Measurements from ENCODE around the gene LPP. TPM values are rescaled to one million over a fixed set of nuclear protein-coding genes. Genes with fewer than 3 reads are reported as not detected.

Gene LPP
- total RNA-seq, 1 donor from 2014 or later = 222 TPM

GRCh38 chr3:188580659-188581058 is 426.7 kb downstream of the LPP start:
- H3K4me3 Mint-ChIP-seq (ENCODE audit: unreplicated experiment) = no peak overlapping the region
- no peaks in the 10 kb centered on the region for H3K27me3 Mint-ChIP-seq (ENCODE audit: low read depth, unreplicated experiment)
- no peak overlapping the region for H3K9ac ChIP-seq (ENCODE audit: low read length)
- no peak overlapping the region for H2AFZ ChIP-seq (ENCODE audit: low read depth, low read length)
- no peak overlapping the region for H3K4me2 ChIP-seq (ENCODE audit: low read length)
- H3K4me1 ChIP-seq (ENCODE audit: insufficient read depth, low read length) = peaks cover 38% of the 10 kb centered on the region
- peaks cover 23% of the 10 kb centered on the region for H3K4me1 Mint-ChIP-seq (ENCODE audit: low read depth, unreplicated experiment)
- no peaks in the 10 kb centered on the region for H4K20me1 ChIP-seq (ENCODE audit: insufficient read depth, low read length)
- no peaks in the 10 kb centered on the region for H3K36me3 Mint-ChIP-seq (ENCODE audit: low read depth, unreplicated experiment)
- TF ChIP-seq EZH2 (IDR thresholded peaks at IDR 0.05; ENCODE audit: insufficient read depth, low read length) (no peak), CTCF (IDR thresholded peaks at IDR 0.05; ENCODE audit: insufficient read depth, low read depth, low read length) (no peak)
- no peak overlapping the region for H3K4me3 ChIP-seq (ENCODE audit: insufficient read depth, low read depth, low read length)
- H3K27me3 ChIP-seq (ENCODE audit: insufficient read depth, low read length) = no peaks in the 10 kb centered on the region
- no peak for FAIRE-seq
- H3K27ac ChIP-seq (ENCODE audit: low read depth, low read length) = no peak overlapping the region
- H3K27ac Mint-ChIP-seq (ENCODE audit: unreplicated experiment) = no peak overlapping the region
- DNase-seq (ENCODE audit: low read depth) = no peak
- peaks cover 7% of the 10 kb centered on the region for H3K36me3 ChIP-seq (ENCODE audit: insufficient read depth, low read length)
- H3K9me3 ChIP-seq (ENCODE audit: insufficient read depth, low read depth, low read length) = no peaks in the 10 kb centered on the region
- peaks cover 38% of the 10 kb centered on the region for H3K79me2 ChIP-seq (ENCODE audit: insufficient read depth, low read length)
- H3K9me3 Mint-ChIP-seq (ENCODE audit: unreplicated experiment) = no peaks in the 10 kb centered on the region

GRCh38 chr3:188581365-188581764 is 427.4 kb downstream of the LPP start:
- Mint-ChIP-seq H3K27me3 (ENCODE audit: low read depth, unreplicated experiment) (no peaks in the 10 kb centered on the region), H3K4me3 (ENCODE audit: unreplicated experiment) (no peak overlapping the region), H3K9me3 (ENCODE audit: unreplicated experiment) (no peaks in the 10 kb centered on the region), H3K27ac (ENCODE audit: unreplicated experiment) (no peak overlapping the region), H3K4me1 (ENCODE audit: low read depth, unreplicated experiment) (peaks cover 30% of the 10 kb centered on the region), H3K36me3 (ENCODE audit: low read depth, unreplicated experiment) (no peaks in the 10 kb centered on the region)
- peaks cover 3% of the 10 kb centered on the region for H3K36me3 ChIP-seq (ENCODE audit: insufficient read depth, low read length)
- no peak overlapping the region for H2AFZ ChIP-seq (ENCODE audit: low read depth, low read length)
- no peak for FAIRE-seq
- H3K4me1 ChIP-seq (ENCODE audit: insufficient read depth, low read length) = peaks cover 39% of the 10 kb centered on the region
- no peaks in the 10 kb centered on the region for H4K20me1 ChIP-seq (ENCODE audit: insufficient read depth, low read length)
- H3K9me3 ChIP-seq (ENCODE audit: insufficient read depth, low read depth, low read length) = no peaks in the 10 kb centered on the region
- H3K9ac ChIP-seq (ENCODE audit: low read length) = no peak overlapping the region
- peaks cover 42% of the 10 kb centered on the region for H3K79me2 ChIP-seq (ENCODE audit: insufficient read depth, low read length)
- no peaks in the 10 kb centered on the region for H3K27me3 ChIP-seq (ENCODE audit: insufficient read depth, low read length)
- no peak overlapping the region for H3K4me3 ChIP-seq (ENCODE audit: insufficient read depth, low read depth, low read length)
- H3K27ac ChIP-seq (ENCODE audit: low read depth, low read length) = no peak overlapping the region
- no peak for DNase-seq (ENCODE audit: low read depth)
- H3K4me2 ChIP-seq (ENCODE audit: low read length) = no peak overlapping the region
- TF ChIP-seq EZH2 (IDR thresholded peaks at IDR 0.05; ENCODE audit: insufficient read depth, low read length) (no peak), CTCF (IDR thresholded peaks at IDR 0.05; ENCODE audit: insufficient read depth, low read depth, low read length) (no peak)

GRCh38 chr3:188581792-188582191 is 427.8 kb downstream of the LPP start:
- Histone ChIP-seq H3K4me3 (ENCODE audit: insufficient read depth, low read depth, low read length) (no peak overlapping the region), H3K27me3 (ENCODE audit: insufficient read depth, low read length) (no peaks in the 10 kb centered on the region), H3K79me2 (ENCODE audit: insufficient read depth, low read length) (peaks cover 39% of the 10 kb centered on the region), H3K27ac (ENCODE audit: low read depth, low read length) (no peak overlapping the region), H2AFZ (ENCODE audit: low read depth, low read length) (no peak overlapping the region), H3K9ac (ENCODE audit: low read length) (no peak overlapping the region), H3K4me1 (ENCODE audit: insufficient read depth, low read length) (peaks cover 39% of the 10 kb centered on the region), H3K4me2 (ENCODE audit: low read length) (no peak overlapping the region), H4K20me1 (ENCODE audit: insufficient read depth, low read length) (no peaks in the 10 kb centered on the region), H3K36me3 (ENCODE audit: insufficient read depth, low read length) (peaks cover 2% of the 10 kb centered on the region), H3K9me3 (ENCODE audit: insufficient read depth, low read depth, low read length) (no peaks in the 10 kb centered on the region)
- Mint-ChIP-seq H3K36me3 (ENCODE audit: low read depth, unreplicated experiment) (no peaks in the 10 kb centered on the region), H3K27me3 (ENCODE audit: low read depth, unreplicated experiment) (no peaks in the 10 kb centered on the region), H3K4me1 (ENCODE audit: low read depth, unreplicated experiment) (peaks cover 30% of the 10 kb centered on the region), H3K9me3 (ENCODE audit: unreplicated experiment) (no peaks in the 10 kb centered on the region), H3K27ac (ENCODE audit: unreplicated experiment) (no peak overlapping the region), H3K4me3 (ENCODE audit: unreplicated experiment) (no peak overlapping the region)
- no peak for DNase-seq (ENCODE audit: low read depth)
- TF ChIP-seq EZH2 (IDR thresholded peaks at IDR 0.05; ENCODE audit: insufficient read depth, low read length) (no peak), CTCF (IDR thresholded peaks at IDR 0.05; ENCODE audit: insufficient read depth, low read depth, low read length) (no peak)
- no peak for FAIRE-seq
